Stimulated activated CD8-positive, alpha-beta memory T cell treated with anti-CD3 and anti-CD28 coated beads, Interleukin-12 subunit alpha, Interleukin-12 subunit beta, amount 100 ng/mL, for 24 hours (primary cell): ENCODE measurements around the gene MAD1L1.
A peak's percentile ranks its signal among the peaks of the same experiment; 100 is the strongest.

Experiments used
- DNase-seq: peaks from one replicate; pipeline ENCODE4 v3.0.0-alpha.2; 2020; ENCODE audit errors: extremely low read depth

Gene MAD1L1

GRCh38 chr7:2141021-2141410 is 91.7 kb downstream of the MAD1L1 start:
- no peak for DNase-seq

DNA sequence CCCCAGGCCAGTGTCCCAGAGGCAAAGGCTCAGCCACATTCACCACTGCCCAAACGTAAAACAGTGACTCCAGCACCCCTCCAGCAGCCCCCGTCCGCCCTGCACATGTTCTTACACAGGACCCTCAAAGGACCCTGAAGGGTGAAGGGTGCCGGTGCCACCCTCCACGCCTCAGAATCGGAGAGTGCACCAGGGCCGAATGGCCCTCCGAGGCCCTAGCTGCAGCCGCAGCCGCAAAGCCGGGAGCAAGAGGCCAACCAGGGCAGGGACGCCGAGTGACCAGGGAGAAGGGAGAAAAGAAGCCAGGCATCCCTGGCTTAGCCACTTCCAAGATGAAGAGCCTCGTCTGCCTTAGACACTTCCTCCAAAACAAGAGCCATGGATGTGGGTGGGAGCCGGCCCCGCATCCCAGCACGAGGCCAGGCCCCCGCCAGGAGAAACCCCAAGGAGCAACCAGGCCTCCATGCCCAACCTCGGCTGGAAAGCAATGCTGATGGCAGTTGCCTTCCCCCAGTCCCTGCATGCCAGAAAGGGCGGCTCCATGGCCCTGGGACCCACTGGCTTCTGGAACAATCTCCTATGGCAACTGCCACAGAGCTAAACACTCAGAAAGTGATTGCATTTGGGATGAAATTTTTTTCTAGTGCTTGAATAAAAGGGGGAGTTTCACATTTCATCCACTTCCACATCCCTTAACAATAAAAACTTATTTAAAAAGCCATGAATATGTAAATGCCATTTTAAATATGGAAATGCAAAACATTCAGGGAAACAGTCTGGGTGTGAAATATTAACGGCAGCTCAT is 92.3 kb downstream of the MAD1L1 start:
- DNase-seq = no peak

GRCh38 chr7:2139004-2139699 is 93.6 kb downstream of the MAD1L1 start:
- DNase-seq = no peak

DNA sequence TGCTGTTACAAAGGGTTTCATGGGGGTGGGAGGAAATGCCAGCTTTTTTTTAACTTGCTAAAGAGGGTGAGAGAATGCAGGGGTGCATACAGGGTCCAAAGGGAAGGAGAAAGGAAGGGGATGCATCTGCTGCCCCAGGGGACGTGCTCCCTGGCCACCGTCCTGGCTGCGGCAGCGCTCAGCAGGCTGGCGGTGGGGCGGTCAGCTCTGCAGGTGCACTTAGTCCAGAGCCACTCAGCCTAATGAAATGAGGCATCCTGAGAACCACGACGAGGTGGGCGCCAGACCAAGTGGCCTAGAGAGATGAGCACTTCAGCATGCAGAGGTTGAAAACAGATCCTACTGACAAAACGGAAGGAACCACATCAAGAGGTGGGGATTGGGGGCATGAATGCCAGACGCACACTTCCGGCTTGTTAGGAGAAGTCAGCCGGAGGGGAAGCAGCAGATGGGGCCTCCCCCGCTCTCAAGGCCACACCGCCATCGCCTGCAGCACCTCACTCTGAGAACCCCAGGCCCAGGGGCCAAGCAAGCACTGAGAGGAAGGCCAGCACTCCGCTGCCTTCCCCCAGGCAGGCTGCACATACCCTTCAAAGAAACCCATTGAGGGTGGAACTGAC is 94.5 kb downstream of the MAD1L1 start:
- DNase-seq = peak; percentile 23

DNA sequence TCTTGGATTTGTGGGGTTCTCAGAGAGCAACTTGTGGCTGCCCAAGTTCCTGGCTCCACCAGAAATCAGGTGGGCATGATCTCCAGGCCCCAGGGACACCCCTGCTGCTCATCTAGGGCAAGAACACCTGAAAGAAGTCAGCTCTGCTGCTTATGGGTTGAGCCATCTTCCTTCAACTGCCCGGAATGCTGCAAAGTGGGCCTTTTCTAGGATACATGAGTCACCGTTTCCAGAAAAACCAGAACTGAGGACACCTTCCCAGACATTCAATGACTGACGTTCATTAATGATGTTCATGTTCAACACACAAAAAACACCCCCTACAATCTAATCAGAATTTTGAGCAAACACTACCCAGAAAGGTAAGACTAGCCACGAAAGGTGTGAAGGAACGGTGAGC is 98.0 kb downstream of the MAD1L1 start:
- no peak for DNase-seq

DNA sequence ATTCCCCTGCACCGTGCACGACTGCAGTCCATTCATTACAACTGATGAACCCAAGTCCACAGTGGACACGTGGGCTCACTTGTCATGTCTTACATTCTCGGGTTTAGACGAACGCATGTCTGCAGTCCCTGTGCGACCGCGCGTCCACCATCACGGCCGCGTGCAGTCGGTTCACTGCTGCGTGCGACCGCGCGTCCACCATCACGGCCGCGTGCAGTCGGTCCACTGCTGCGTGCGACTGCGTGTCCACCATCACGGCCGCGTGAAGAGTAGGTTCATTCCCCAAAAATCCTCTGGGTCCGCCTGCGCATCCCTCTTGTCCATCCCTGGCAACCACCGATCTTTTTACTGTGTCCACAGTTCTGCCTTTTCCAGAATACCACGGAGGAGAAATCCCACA is 100.5 kb downstream of the MAD1L1 start:
- DNase-seq = no peak

DNA sequence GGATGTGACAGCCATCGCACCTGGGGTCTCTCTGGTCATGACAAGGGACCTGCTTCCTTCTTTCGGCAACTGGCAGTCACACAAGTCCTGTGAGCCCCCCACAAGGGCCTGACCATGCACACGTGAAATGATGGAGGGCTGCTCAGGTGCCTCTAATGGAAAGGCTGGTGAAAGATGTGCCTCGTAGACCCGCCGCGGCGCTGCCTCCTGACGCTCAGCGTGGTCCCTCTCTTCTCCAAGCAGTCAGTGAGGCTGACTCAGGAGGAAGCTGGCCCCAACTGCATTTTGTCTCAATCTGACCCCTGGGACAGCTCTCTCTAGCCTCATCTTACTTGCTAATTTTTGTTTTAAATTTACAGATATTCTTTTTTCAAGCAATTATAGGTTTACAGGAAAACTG is 100.9 kb downstream of the MAD1L1 start:
- DNase-seq = no peak

- no peak for DNase-seq
Measured at GRCh38 chr7:2131341-2131740, 101.4 kb downstream of the MAD1L1 start.

DNA sequence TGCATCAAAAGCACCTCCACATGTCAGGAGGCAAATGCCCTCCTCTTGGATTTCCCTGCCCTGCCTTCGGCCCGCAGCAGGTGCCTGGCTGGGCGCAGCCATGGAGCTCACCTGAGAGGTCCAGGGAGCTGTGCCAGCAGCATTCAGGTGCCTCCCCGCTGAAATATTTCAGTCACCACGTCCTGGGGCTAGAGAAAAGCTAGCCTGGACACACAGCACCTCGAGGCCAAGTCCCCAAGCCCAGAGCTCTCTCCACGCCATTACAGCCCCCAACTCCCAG is 102.7 kb downstream of the MAD1L1 start:
- DNase-seq = no peak

DNA sequence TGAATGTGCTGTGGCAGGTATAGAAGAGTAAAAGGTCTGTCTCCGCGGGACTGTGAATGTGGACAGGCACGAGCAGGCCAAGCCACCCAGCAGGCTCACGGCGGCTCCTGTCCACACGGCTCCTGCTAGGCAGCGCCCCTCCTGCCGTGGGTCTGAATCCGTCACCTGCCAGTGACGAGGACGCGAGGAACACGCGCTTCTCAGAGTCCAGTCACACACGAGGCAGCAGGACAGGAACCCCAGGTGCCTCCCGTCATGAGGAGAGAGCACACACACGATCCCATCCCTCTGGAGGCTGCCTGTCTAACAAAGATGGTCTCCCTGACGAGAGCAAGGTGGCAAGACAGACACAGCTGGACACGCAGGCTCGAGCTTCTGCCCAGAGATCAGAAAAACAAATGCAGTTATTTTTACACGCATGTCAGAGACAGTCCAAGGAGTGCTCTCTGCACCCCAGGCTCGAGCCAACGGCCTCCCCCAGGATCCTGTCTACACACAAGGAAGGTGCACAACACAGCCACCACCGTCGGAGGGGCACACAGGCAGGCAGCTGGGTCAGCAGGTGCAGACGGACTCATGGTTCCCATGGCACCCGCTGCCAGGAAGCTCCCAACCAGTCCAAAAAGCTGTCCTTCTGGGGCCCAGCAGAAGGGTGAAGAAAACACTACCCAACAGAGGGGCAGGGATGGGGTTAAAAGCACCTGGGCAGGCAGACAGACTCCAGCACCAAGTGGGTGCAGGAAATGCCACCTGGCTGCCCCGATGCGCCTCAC is 103.2 kb downstream of the MAD1L1 start:
- no peak for DNase-seq

GRCh38 chr7:2128601-2129322 is 104.0 kb downstream of the MAD1L1 start:
- DNase-seq = no peak

- no peak for DNase-seq
Measured at GRCh38 chr7:2126621-2127020, 106.1 kb downstream of the MAD1L1 start.

GRCh38 chr7:2125931-2126330 is 106.8 kb downstream of the MAD1L1 start:
- no peak for DNase-seq

- DNase-seq = no peak
Measured at GRCh38 chr7:2124604-2125345, 108.0 kb downstream of the MAD1L1 start.

DNA sequence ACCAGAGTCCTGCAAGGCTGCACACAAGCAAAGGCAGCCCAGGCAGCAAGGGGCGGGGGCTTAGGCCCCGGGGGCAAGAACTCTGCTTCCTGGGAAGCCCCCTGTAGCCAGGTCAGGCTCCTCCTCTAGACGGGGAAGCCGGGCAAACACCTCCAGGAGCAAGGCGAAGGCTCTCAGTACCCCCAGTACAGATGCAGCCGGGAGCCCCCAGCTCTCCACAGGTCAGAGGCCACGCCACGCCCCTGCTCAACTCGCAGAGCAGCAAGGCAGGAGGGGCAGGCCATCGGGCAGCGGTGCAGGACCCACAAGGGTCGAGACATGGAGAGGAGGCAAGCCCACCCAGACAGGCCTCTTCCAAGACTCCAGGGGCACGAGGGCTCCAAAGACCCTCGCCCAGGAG is 108.8 kb downstream of the MAD1L1 start:
- DNase-seq = no peak

DNA sequence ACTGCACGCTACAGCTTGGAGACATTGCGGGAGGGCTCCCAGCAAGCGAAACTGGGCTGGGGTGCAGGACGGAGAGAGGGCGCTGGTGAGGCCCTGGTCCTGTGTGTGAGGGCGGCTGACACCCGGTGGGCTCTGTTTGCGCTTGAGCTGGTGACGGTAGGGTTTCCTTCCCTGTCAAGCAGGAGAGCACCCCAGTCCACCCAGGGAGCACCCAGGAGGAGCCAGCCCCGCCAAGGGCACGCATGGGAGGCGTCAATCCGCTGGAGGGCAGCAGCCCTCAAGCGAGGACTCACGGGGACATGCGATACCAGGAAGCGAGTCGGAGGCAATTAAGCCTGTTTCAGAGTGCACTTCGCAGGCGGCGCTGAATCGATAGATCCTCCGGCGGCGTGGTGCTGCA is 109.4 kb downstream of the MAD1L1 start:
- DNase-seq = no peak

DNA sequence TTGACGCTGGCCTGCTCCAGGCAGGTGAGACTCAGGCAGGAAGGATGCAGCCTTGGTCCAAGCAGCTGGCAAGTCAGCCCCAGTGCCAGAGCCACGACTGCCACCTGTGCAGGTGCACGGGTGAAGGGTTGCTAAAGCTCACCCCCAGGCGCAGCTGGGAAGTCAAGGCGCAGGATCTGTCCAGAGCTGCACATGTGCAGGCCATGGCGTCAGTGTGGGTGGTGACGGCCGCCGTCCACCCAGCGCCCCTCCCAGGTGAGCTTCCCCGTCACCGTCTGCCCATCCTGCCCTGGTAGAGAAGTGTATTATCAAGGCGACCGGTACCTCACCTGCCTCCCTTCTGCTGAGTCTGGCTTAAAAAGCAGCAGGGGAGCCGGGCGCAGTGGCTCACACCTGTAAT is 110.1 kb downstream of the MAD1L1 start:
- DNase-seq = no peak

DNA sequence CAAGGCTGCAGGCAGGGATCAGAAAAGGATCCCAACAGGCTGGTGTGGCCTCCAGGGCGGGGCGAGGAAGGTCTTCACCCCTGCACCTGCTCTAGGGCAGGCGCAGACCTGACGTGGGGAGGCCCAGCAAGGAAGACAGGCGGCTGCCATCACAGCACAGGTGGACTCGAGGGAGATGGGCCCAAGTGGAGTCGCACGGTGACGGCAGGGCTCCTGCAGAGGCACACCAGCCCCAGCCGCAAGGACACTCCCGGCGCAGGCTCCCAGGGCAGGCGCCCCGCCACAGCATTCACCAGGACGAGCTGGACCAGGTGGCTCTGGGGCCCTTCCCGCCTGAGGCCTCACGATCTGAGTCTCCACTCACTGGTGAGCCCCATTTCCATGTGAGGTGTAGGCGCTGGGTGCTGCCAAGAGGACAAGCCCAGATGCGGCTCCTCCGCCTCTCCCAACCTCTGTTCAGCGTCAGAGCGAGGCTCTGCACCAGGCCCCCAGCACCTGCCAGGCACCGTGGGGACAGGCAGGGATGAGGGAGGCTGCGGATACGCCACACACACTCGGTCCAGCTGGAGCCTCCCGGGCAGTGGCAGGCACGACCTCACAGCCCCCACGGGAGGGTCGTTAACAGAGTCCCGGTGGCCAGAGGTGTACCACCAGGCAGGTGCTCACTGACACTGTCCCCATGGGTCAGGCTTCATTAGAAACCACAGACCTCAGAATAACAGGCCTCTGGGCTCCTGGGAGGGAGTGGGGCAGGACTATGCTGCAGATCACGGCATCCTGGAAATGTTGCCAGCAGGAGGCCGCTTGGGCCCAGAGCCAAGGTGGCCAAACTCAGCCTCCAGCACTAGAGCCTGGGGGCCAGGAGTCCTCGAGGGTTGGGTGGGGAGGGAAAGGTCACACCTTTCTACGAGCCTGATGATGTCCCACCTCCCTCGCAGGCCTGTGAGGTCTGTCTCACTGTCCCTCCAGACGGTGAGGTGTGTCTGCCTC is 111.6 kb downstream of the MAD1L1 start:
- DNase-seq = no peak

- no peak for DNase-seq
Measured at GRCh38 chr7:2120251-2120660, 112.5 kb downstream of the MAD1L1 start.

DNA sequence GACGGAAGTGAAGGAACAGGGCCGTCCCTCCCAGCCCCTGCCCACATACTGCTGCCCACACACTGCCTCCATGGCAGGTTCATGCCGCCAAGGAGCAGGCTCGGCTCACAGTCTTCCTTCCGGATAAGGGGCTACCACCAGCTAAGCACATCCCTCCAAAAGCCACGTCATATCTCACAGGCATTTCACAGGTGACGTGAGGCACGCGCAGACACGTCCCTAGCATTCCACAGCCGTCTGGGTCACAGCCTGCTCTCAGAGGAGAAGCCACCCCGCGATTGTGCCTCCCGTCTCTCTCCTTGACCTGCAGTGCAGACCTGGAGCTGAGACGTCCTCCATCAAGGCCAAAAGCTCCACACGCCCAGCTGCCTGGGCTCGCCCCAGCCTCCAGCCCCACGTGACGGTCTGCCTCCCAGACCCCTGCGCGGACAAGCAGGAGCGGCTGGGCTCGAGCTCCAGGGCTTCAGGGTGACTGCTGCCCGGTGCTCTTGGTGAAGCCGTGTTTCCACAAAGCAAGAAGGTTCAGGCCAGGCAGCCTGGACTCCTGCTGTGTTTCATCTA is 114.0 kb downstream of the MAD1L1 start:
- no peak for DNase-seq
